CD4-positive, alpha-beta memory T cell (primary cell): Measurements from ENCODE around the gene EID1. TPM values are rescaled to one million over a fixed set of nuclear protein-coding genes. Genes with fewer than 3 reads are reported as not detected.
"Not testable (repeated sequence)": the region's sequence is repeated elsewhere in the genome, so short reads cannot be mapped to it uniquely, and the experiment has no call there.

Experiments
- CTCF ChIA-PET: fragments of 350-600 bp; sonication (Branson Sonifier 250); formaldehyde crosslinking; loops from one replicate; lab custom pipeline; 2021; ENCODE audit warnings: inconsistent platforms; ENCODE audit not compliant: partially characterized antibody; lab: Charles Lee
- POLR2A ChIA-PET: fragments of 350-600 bp; sonication (Branson Sonifier 250); formaldehyde crosslinking; loops from one replicate; lab custom pipeline; 2021; ENCODE audit not compliant: partially characterized antibody; lab: Charles Lee
- DNase-seq, 5 donors: peaks; one replicate each; pipeline versions ENCODE4 v3.0.0 to v3.0.0-alpha.2; 2020 to 2022; ENCODE audit warnings: mixed read lengths in 1 of 5
- H3K27ac ChIP-seq: one replicate; pipeline ENCODE4 v1.7.0; 2013; ENCODE audit warnings: low read depth, low read length
- H3K27me3 ChIP-seq: 2 replicates; pipeline ENCODE4 v1.7.0; 2013; ENCODE audit warnings: mild to moderate bottlenecking, low read length, moderate library complexity; ENCODE audit not compliant: insufficient read depth
- H3K36me3 ChIP-seq: 2 replicates; pipeline ENCODE4 v1.7.0; 2013; ENCODE audit warnings: mild to moderate bottlenecking, low read length, moderate library complexity; ENCODE audit not compliant: insufficient read depth
- H3K4me1 ChIP-seq: 2 replicates; pipeline ENCODE4 v1.7.0; 2013; ENCODE audit warnings: mild to moderate bottlenecking, low read length, moderate library complexity; ENCODE audit not compliant: insufficient read depth
- H3K4me3 ChIP-seq, 2 donors: one replicate each; pipeline ENCODE4 v1.7.0; 2013; ENCODE audit warnings: low read length in 2 of 2, mild to moderate bottlenecking in 1 of 2
- H3K9me3 ChIP-seq, 2 donors: one replicate each; pipeline ENCODE4 v1.7.0; 2013; ENCODE audit warnings: low read length in 2 of 2, control low read depth in 1 of 2; ENCODE audit not compliant: control insufficient read depth in 1 of 2
- H3K27ac Mint-ChIP-seq, 7 donors: one replicate each; pipeline ENCODE4 v1.8.0; 2020 to 2021; ENCODE audit warnings: mixed read lengths in 7 of 7, mild to moderate bottlenecking in 6 of 7, inconsistent platforms in 3 of 7, moderate library complexity in 3 of 7
- H3K27me3 Mint-ChIP-seq, 2 donors: one replicate each; pipeline ENCODE4 v1.8.0; 2020 to 2021; ENCODE audit warnings: mixed read lengths in 2 of 2
- H3K36me3 Mint-ChIP-seq, 2 donors: one replicate each; pipeline ENCODE4 v1.8.0; 2020 to 2021; ENCODE audit warnings: mixed read lengths in 2 of 2, inconsistent platforms in 1 of 2, mild to moderate bottlenecking in 1 of 2
- H3K4me1 Mint-ChIP-seq, 4 donors: one replicate each; pipeline ENCODE4 v1.8.0; 2020 to 2021; ENCODE audit warnings: mixed read lengths in 4 of 4, mild to moderate bottlenecking in 1 of 4
- H3K4me3 Mint-ChIP-seq, 8 donors: one replicate each; pipeline ENCODE4 v1.8.0; 2020 to 2021; ENCODE audit warnings: mixed read lengths in 8 of 8, mild to moderate bottlenecking in 7 of 8, moderate library complexity in 6 of 8, inconsistent platforms in 3 of 8
- H3K9me3 Mint-ChIP-seq, 8 donors: one replicate each; pipeline ENCODE4 v1.8.0; 2020 to 2021; ENCODE audit warnings: mixed read lengths in 8 of 8, mild to moderate bottlenecking in 5 of 8, inconsistent platforms in 3 of 8, moderate library complexity in 1 of 8
- intact Hi-C: fragments of 100-400 bp; cut with micrococcal nuclease; formaldehyde crosslinking; loops from one replicate; pipeline ENCODE4 v1.15.1; 2023
- polyA plus RNA-seq, 2 donors: library from polyadenylated mRNA; unstranded; fragments of 300-500 nt; fragmentation: Illumina TruSeq; gene quantifications; one replicate each; pipeline ENCODE4 v1.2.3, GENCODE V29; 2021
- total RNA-seq, 2 experiments: library from RNA; stranded (reverse); gene quantifications; one replicate each; pipeline ENCODE4 v1.2.3, GENCODE V29; 2021

EID1 gene
- total and polyA plus RNA-seq, 4 experiments from 2014 or later, result 76.0 to 245 (median 141) TPM

DNA sequence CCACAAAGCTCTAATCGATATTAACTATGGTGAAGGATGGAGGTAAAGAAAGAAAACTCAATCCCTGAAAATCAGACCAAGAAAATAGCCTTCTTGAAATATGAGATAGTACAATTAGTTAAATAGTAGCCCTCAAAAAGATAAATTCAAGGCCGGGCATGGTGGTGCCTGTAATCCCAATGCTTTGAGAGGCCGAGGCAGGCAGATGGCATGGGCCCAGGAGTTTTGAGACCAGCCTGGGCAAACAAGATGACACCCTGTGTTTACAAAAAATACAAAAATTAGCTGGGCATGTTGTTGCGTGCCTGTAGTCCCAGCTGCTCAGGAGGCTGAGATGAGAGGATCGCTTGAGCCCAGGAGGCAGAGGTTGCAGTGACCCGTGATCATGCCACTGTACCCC lies 35.4 kb upstream of the EID1 start:
- H3K4me3 ChIP-seq, result no peak overlapping the region
- peaks cover 1 to 6% of the 10 kb centered on the region in 2 donors for H3K27me3 Mint-ChIP-seq
- no peaks in the 10 kb centered on the region for H3K9me3 ChIP-seq
- CTCF ChIA-PET, result no interaction called here
- H3K4me3 Mint-ChIP-seq, result no peak overlapping the region
- no peaks in the 10 kb centered on the region for H3K27me3 ChIP-seq
- H3K36me3 ChIP-seq, result no peaks in the 10 kb centered on the region
- DNase-seq, result no peak
- no peaks in the 10 kb centered on the region for H3K4me1 Mint-ChIP-seq
- no peak overlapping the region for H3K27ac ChIP-seq
- POLR2A ChIA-PET, result no interaction called here
- intact Hi-C loops, result no loop called here
- H3K9me3 Mint-ChIP-seq, result no peaks in the 10 kb centered on the region
- H3K36me3 Mint-ChIP-seq, result no peaks in the 10 kb centered on the region
- H3K4me1 ChIP-seq, result no peaks in the 10 kb centered on the region
- no peak overlapping the region for H3K27ac Mint-ChIP-seq

DNA sequence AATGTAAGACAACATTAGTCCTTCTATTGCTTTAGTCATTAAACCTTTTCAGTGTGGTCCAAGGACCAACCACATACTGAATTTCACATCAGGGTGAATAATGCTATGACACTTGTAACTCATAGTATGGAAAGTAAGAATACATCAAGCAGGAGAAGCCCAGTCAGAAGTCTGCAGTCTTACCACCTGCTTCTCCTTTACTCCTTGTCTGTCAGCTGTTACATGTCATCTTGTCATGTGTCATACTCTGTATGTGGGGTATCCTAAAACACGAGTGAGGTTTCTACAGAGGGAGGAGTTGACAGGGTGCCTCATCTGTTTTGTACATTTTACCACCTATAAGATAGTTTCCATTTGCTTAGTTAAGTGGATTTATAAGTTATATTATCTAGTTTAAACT lies 32.8 kb upstream of the EID1 start:
- no peaks in the 10 kb centered on the region for H3K27me3 ChIP-seq
- POLR2A ChIA-PET, result no interaction called here
- Mint-ChIP-seq H3K4me1 (no peaks in the 10 kb centered on the region), H3K36me3 (no peaks in the 10 kb centered on the region), H3K9me3 (no peaks in the 10 kb centered on the region), H3K27me3 (peaks cover 10% of the 10 kb centered on the region in 2 donors), H3K4me3 (no peak overlapping the region), H3K27ac (no peak overlapping the region)
- intact Hi-C loops, result no loop called here
- H3K4me3 ChIP-seq, result no peak overlapping the region
- H3K4me1 ChIP-seq, result no peaks in the 10 kb centered on the region
- no peaks in the 10 kb centered on the region for H3K36me3 ChIP-seq
- no peak for DNase-seq
- CTCF ChIA-PET, result no interaction called here
- H3K9me3 ChIP-seq, result no peaks in the 10 kb centered on the region
- H3K27ac ChIP-seq, result no peak overlapping the region

- no peaks in the 10 kb centered on the region for H3K9me3 ChIP-seq
- Mint-ChIP-seq H3K9me3 (no peaks in the 10 kb centered on the region), H3K36me3 (no peaks in the 10 kb centered on the region), H3K4me3 (no peak overlapping the region), H3K27me3 (peaks cover 12% of the 10 kb centered on the region in 2 donors), H3K4me1 (no peaks in the 10 kb centered on the region), H3K27ac (no peak overlapping the region)
- H3K4me3 ChIP-seq, result no peak overlapping the region
- ChIA-PET POLR2A (no interaction called here), CTCF (no interaction called here)
- no peaks in the 10 kb centered on the region for H3K4me1 ChIP-seq
- H3K27me3 ChIP-seq, result no peaks in the 10 kb centered on the region
- intact Hi-C loops, result no loop called here
- DNase-seq, result no peak
- no peaks in the 10 kb centered on the region for H3K36me3 ChIP-seq
- H3K27ac ChIP-seq, result no peak overlapping the region
These were observed 27.3 kb upstream of the EID1 start for GRCh38 chr15:48850648-48851047.

GRCh38 chr15:48851956-48852355 lies 26.0 kb upstream of the EID1 start:
- Mint-ChIP-seq H3K4me3 (no peak overlapping the region), H3K4me1 (no peaks in the 10 kb centered on the region), H3K36me3 (no peaks in the 10 kb centered on the region), H3K9me3 (no peaks in the 10 kb centered on the region), H3K27ac (no peak overlapping the region), H3K27me3 (peaks cover 11 to 12% of the 10 kb centered on the region in 2 donors)
- Histone ChIP-seq H3K9me3 (no peaks in the 10 kb centered on the region), H3K4me1 (no peaks in the 10 kb centered on the region), H3K27ac (no peak overlapping the region), H3K36me3 (no peaks in the 10 kb centered on the region), H3K27me3 (no peaks in the 10 kb centered on the region), H3K4me3 (no peak overlapping the region)
- ChIA-PET CTCF (no interaction called here), POLR2A (no interaction called here)
- no peak for DNase-seq
- intact Hi-C loops, result no loop called here

GRCh38 chr15:48854434-48854833 lies 23.5 kb upstream of the EID1 start:
- H3K9me3 ChIP-seq, H3K27ac Mint-ChIP-seq, H3K4me1 Mint-ChIP-seq, H3K4me1 ChIP-seq, POLR2A ChIA-PET, DNase-seq, H3K36me3 Mint-ChIP-seq, H3K36me3 ChIP-seq, H3K9me3 Mint-ChIP-seq, H3K27me3 Mint-ChIP-seq, H3K27me3 ChIP-seq, intact Hi-C loops, H3K4me3 ChIP-seq, H3K27ac ChIP-seq, CTCF ChIA-PET, H3K4me3 Mint-ChIP-seq: not testable (repeated sequence)

- intact Hi-C loops, result no loop called here
- no peaks in the 10 kb centered on the region for H3K27me3 ChIP-seq
- no peak for DNase-seq
- POLR2A ChIA-PET, result no interaction called here
- Mint-ChIP-seq H3K36me3 (no peaks in the 10 kb centered on the region), H3K27me3 (peaks cover 4 to 6% of the 10 kb centered on the region in 2 donors), H3K4me1 (no peaks in the 10 kb centered on the region), H3K27ac (no peak overlapping the region), H3K4me3 (no peak overlapping the region), H3K9me3 (no peaks in the 10 kb centered on the region)
- H3K27ac ChIP-seq, result no peak overlapping the region
- H3K4me1 ChIP-seq, result no peaks in the 10 kb centered on the region
- CTCF ChIA-PET, result interaction anchor here (0.9 to 1.5 kb wide), 2 partner anchors 9 to 1289 kb away, joined by 3 read pairs; no protein-coding TSS in a partner anchor
- no peaks in the 10 kb centered on the region for H3K36me3 ChIP-seq
- no peak overlapping the region for H3K4me3 ChIP-seq
- H3K9me3 ChIP-seq, result no peaks in the 10 kb centered on the region
These were observed 22.2 kb upstream of the EID1 start for GRCh38 chr15:48855501-48856440.

DNA sequence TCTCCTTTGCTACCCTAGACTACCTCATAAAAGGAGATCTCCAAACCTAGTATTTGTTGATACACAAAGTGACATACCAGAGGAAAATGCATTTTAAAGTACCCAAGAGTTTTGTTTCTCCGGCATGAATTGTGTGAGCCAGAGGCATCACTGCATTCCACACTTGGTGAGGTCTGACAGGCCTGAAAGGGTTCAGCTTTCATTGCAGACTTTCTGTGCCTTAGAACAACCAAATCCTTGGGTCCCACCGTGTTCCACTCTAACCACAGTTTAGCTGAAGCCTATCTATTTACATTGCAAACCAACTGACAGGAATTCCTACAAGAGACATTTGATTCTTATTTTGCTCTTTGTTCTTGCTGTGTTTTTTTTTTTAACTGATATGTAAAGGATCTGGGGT lies 21.0 kb upstream of the EID1 start:
- no peak overlapping the region for H3K4me3 ChIP-seq
- H3K4me1 Mint-ChIP-seq, result peaks cover 0 to 1% (median under 1%) of the 10 kb centered on the region in 4 donors

More for the DNA sequence above, 21.0 kb upstream of the EID1 start:
- intact Hi-C loops, result no loop called here
- no peaks in the 10 kb centered on the region for H3K4me1 ChIP-seq
- H3K27me3 Mint-ChIP-seq, result peaks cover 2 to 4% of the 10 kb centered on the region in 2 donors
- H3K9me3 ChIP-seq, result no peaks in the 10 kb centered on the region
- H3K4me3 Mint-ChIP-seq, result no peak overlapping the region
- CTCF ChIA-PET, result interaction anchor here (6.5 kb wide), 1 partner anchor 119 kb away, joined by 39 read pairs; no protein-coding TSS in a partner anchor
- H3K36me3 ChIP-seq, result no peaks in the 10 kb centered on the region
- DNase-seq, result no peak
- no peaks in the 10 kb centered on the region for H3K36me3 Mint-ChIP-seq
- H3K27me3 ChIP-seq, result no peaks in the 10 kb centered on the region
- no peak overlapping the region for H3K27ac ChIP-seq
- POLR2A ChIA-PET, result no interaction called here
- no peak overlapping the region for H3K27ac Mint-ChIP-seq
- no peaks in the 10 kb centered on the region for H3K9me3 Mint-ChIP-seq
